DND-41 (cell line): ENCODE measurements around the gene MPL.

Experiments
- CTCF ChIP-seq: IDR thresholded peaks from 2 replicates; pipeline ENCODE4 v1.5.1; 2012; ENCODE audit warnings: borderline replicate concordance, low read length, moderate library complexity, mild to moderate bottlenecking; ENCODE audit not compliant: poor library complexity, severe bottlenecking; ENCODE audit errors: extremely low read depth
- EZH2 ChIP-seq: IDR thresholded peaks from 3 replicates; pipeline ENCODE4 v1.6.1; 2012; ENCODE audit warnings: borderline replicate concordance, low read depth, mild to moderate bottlenecking, moderate library complexity, low read length, inconsistent platforms; ENCODE audit not compliant: severe bottlenecking

- TF ChIP-seq EZH2 = no peak
- TF ChIP-seq CTCF = no peak
Observed at GRCh38 chr1:43288058-43288784, 49.4 kb upstream of the MPL start.
